MM.1S (cell line): ENCODE data around the gene EPB41L4B.

Source experiments
- EZH2 ChIP-seq: fragments of 300-600 bp; sonication (generic); optimal IDR thresholded peaks from 2 replicates; pipeline ENCODE3; 2017; ENCODE audit warnings: low read depth, mild to moderate bottlenecking, antibody characterized with exemption, low read length, mixed read lengths
- EZH2phosphoT487 ChIP-seq: fragments of 300-600 bp; sonication (generic); IDR thresholded peaks from 2 replicates; pipeline ENCODE4 v1.6.1; 2018; ENCODE audit warnings: antibody characterized with exemption, low read length
- TF ChIP-seq, protein P1 (sequence below): fragments of 300-600 bp; sonication (generic); IDR thresholded peaks from 2 replicates; pipeline ENCODE4 v1.5.1; 2016; ENCODE audit warnings: antibody characterized with exemption, low read length, mixed read lengths

DNA sequence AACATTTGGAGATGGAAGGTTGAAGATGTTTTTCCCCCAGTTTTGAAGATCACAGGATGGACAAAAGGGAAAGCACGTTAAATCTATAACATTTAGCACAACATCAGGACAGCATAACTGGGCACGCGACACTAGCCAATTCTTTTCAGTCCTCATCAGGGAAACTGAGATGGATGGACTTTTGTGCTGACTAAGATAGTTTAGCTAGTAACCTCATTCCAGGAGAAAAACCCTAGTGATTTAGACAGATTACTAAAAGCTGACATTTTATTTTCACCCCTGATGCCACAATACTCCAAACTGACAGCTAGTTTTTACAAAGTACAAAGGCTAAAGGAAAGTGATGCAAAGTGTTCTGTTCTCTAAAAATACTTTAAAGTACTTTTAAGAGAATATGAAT, 53.3 kb downstream of the EPB41L4B start:
- TF ChIP-seq, protein P1, sequence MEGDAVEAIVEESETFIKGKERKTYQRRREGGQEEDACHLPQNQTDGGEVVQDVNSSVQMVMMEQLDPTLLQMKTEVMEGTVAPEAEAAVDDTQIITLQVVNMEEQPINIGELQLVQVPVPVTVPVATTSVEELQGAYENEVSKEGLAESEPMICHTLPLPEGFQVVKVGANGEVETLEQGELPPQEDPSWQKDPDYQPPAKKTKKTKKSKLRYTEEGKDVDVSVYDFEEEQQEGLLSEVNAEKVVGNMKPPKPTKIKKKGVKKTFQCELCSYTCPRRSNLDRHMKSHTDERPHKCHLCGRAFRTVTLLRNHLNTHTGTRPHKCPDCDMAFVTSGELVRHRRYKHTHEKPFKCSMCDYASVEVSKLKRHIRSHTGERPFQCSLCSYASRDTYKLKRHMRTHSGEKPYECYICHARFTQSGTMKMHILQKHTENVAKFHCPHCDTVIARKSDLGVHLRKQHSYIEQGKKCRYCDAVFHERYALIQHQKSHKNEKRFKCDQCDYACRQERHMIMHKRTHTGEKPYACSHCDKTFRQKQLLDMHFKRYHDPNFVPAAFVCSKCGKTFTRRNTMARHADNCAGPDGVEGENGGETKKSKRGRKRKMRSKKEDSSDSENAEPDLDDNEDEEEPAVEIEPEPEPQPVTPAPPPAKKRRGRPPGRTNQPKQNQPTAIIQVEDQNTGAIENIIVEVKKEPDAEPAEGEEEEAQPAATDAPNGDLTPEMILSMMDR = no peak
- TF ChIP-seq EZH2 (no peak), EZH2phosphoT487 (no peak)
